NOMO-1 treated with dmso at 0.1 percent for 144 hours (cell line): Measurements from ENCODE around the gene CNTNAP2.

Source experiments
- DNase-seq: peaks from one replicate; lab custom pipeline; 2025; ENCODE audit not compliant: unreplicated experiment; lab: John Stamatoyannopoulos, UW

Gene CNTNAP2

GRCh38 chr7:147980826-147981813 lies 1864.5 kb downstream of the CNTNAP2 start:
- DNase-seq, result no peak

GRCh38 chr7:147982307-147982706 lies 1865.7 kb downstream of the CNTNAP2 start:
- no peak for DNase-seq

GRCh38 chr7:147984265-147984664 lies 1867.7 kb downstream of the CNTNAP2 start:
- DNase-seq, result no peak

GRCh38 chr7:147990079-147990478 lies 1873.5 kb downstream of the CNTNAP2 start:
- no peak for DNase-seq

GRCh38 chr7:147990942-147991341 lies 1874.3 kb downstream of the CNTNAP2 start:
- DNase-seq, result no peak

- DNase-seq, result no peak
These were observed 1876.1 kb downstream of the CNTNAP2 start for GRCh38 chr7:147992698-147993097.

GRCh38 chr7:147997636-147998035 lies 1881.0 kb downstream of the CNTNAP2 start:
- DNase-seq, result no peak

GRCh38 chr7:147999962-148000361 lies 1883.4 kb downstream of the CNTNAP2 start:
- DNase-seq, result no peak

- DNase-seq, result no peak
These were observed 1895.2 kb downstream of the CNTNAP2 start for GRCh38 chr7:148011753-148012152.

- DNase-seq, result no peak
These were observed 1897.4 kb downstream of the CNTNAP2 start for GRCh38 chr7:148014001-148014400.

- DNase-seq, result no peak
These were observed 1897.9 kb downstream of the CNTNAP2 start for GRCh38 chr7:148014541-148014940.

GRCh38 chr7:148017126-148017525 lies 1900.5 kb downstream of the CNTNAP2 start:
- no peak for DNase-seq

- no peak for DNase-seq
These were observed 1904.1 kb downstream of the CNTNAP2 start for GRCh38 chr7:148020679-148021078.

- no peak for DNase-seq
These were observed 1905.0 kb downstream of the CNTNAP2 start for GRCh38 chr7:148021507-148022045.

GRCh38 chr7:148022832-148023231 lies 1906.2 kb downstream of the CNTNAP2 start:
- DNase-seq, result no peak

- no peak for DNase-seq
These were observed 1910.1 kb downstream of the CNTNAP2 start for GRCh38 chr7:148026713-148027112.

- DNase-seq, result no peak
These were observed 1911.6 kb downstream of the CNTNAP2 start for GRCh38 chr7:148028165-148028564.

GRCh38 chr7:148031019-148031418 lies 1914.4 kb downstream of the CNTNAP2 start:
- no peak for DNase-seq

GRCh38 chr7:148031811-148032210 lies 1915.2 kb downstream of the CNTNAP2 start:
- no peak for DNase-seq

GRCh38 chr7:148035950-148036349 lies 1919.3 kb downstream of the CNTNAP2 start:
- DNase-seq, result no peak

- DNase-seq, result peak; percentile 42
These were observed 1920.4 kb downstream of the CNTNAP2 start for GRCh38 chr7:148037044-148037443.

- no peak for DNase-seq
These were observed 1924.6 kb downstream of the CNTNAP2 start for GRCh38 chr7:148041156-148041555.
